H1 (cell line): Measurements from ENCODE around the gene ATF3. TPM values are rescaled to one million over a fixed set of nuclear protein-coding genes. Genes with fewer than 3 reads are reported as not detected.

Source experiments
- CTCF ChIA-PET: fragments of 300-600 bp; sonication (Branson Sonifier 250); formaldehyde crosslinking; loops from one replicate; lab custom pipeline; 2021; ENCODE audit not compliant: partially characterized antibody; lab: Charles Lee
- POLR2A ChIA-PET: fragments of 300-600 bp; sonication (Branson Sonifier 250); formaldehyde crosslinking; loops from one replicate; lab custom pipeline; 2021; ENCODE audit warnings: inconsistent platforms; ENCODE audit not compliant: partially characterized antibody; lab: Charles Lee
- DNase-seq, 2 experiments: peaks; one replicate each; pipeline versions ENCODE4 v3.0.0 to v3.0.0-alpha.2; 2010 to 2022; ENCODE audit warnings: low spot score in 2 of 2, low read depth in 1 of 2, mixed read lengths in 1 of 2
- FAIRE-seq: peaks from 2 replicates; lab custom pipeline; 2011; peaks lifted over from hg19 to GRCh38; lab: Jason Lieb, UNC
- H2AFZ ChIP-seq: 2 replicates; pipeline ENCODE4 v1.8.1; 2012; ENCODE audit warnings: low read length, inconsistent platforms
- H2AK5ac ChIP-seq: 2 replicates; pipeline ENCODE4 v1.6.1; 2013; ENCODE audit warnings: low read depth, low read length
- H2BK120ac ChIP-seq: replicated peaks from 2 replicates; pipeline ENCODE3; 2013; ENCODE audit warnings: low read depth, low read length, inconsistent platforms
- H2BK12ac ChIP-seq: 2 replicates; pipeline ENCODE4 v1.6.1; 2013; ENCODE audit warnings: low read depth, low read length
- H2BK15ac ChIP-seq: 2 replicates; pipeline ENCODE4 v1.6.1; 2013; ENCODE audit warnings: low read length
- H2BK20ac ChIP-seq: 2 replicates; pipeline ENCODE4 v1.6.1; 2013; ENCODE audit warnings: low read length
- H2BK5ac ChIP-seq: 2 replicates; pipeline ENCODE4 v1.6.1; 2013; ENCODE audit warnings: low read depth, low read length
- H3K14ac ChIP-seq: 2 replicates; pipeline ENCODE4 v1.6.1; 2013; ENCODE audit warnings: inconsistent platforms; ENCODE audit not compliant: insufficient read length
- H3K18ac ChIP-seq: 2 replicates; pipeline ENCODE4 v1.6.1; 2013; ENCODE audit warnings: low read length; ENCODE audit errors: extremely low read depth
- H3K23ac ChIP-seq: 2 replicates; pipeline ENCODE4 v1.6.1; 2013; ENCODE audit warnings: inconsistent platforms; ENCODE audit not compliant: insufficient read length
- H3K23me2 ChIP-seq: 2 replicates; pipeline ENCODE4 v1.6.1; 2013; ENCODE audit warnings: low read depth, low read length
- H3K27ac ChIP-seq: 2 replicates; pipeline ENCODE4 v1.6.1; 2011; ENCODE audit warnings: low read depth, low read length, inconsistent platforms
- H3K27me3 ChIP-seq, 4 experiments: replicated peaks in 1 of 4; 1 replicate in 1 of 4; 2 replicates in 3 of 4; pipeline versions ENCODE4 v1.6.1 to v1.8.1; 2011 to 2013; ENCODE audit warnings: low read length in 3 of 4, mild to moderate bottlenecking in 3 of 4, inconsistent platforms in 2 of 4, mixed read lengths in 2 of 4, moderate library complexity in 1 of 4; ENCODE audit not compliant: control insufficient read depth in 3 of 4, insufficient read depth in 3 of 4; ENCODE audit errors: extremely low read depth in 1 of 4
- H3K36me3 ChIP-seq, 4 experiments: 2 replicates each; pipeline versions ENCODE4 v1.6.1 to v1.8.1; 2011 to 2013; ENCODE audit warnings: mild to moderate bottlenecking in 4 of 4, low read length in 3 of 4, moderate library complexity in 2 of 4, control low read depth in 1 of 4, inconsistent platforms in 1 of 4; ENCODE audit not compliant: insufficient read depth in 4 of 4, control insufficient read depth in 2 of 4
- H3K4ac ChIP-seq: replicated peaks from 2 replicates; pipeline ENCODE3; 2013; ENCODE audit warnings: low read length, low read depth, mixed read lengths, inconsistent platforms; ENCODE audit not compliant: insufficient read length
- H3K4me1 ChIP-seq, 4 experiments: replicated peaks in 1 of 4; 1 replicate in 1 of 4; 2 replicates in 3 of 4; pipeline versions ENCODE4 v1.6.1 to v1.8.1; 2011 to 2013; ENCODE audit warnings: low read length in 3 of 4, inconsistent platforms in 2 of 4, mixed read lengths in 1 of 4; ENCODE audit not compliant: insufficient read depth in 4 of 4, control insufficient read depth in 3 of 4
- H3K4me2 ChIP-seq, 2 experiments: 2 replicates each; pipeline versions ENCODE4 v1.6.1 to v1.8.1; 2011 to 2013; ENCODE audit warnings: low read depth in 2 of 2, low read length in 2 of 2, control low read depth in 1 of 2, inconsistent platforms in 1 of 2, mild to moderate bottlenecking in 1 of 2; ENCODE audit not compliant: insufficient read depth in 1 of 2
- H3K4me3 ChIP-seq, 4 experiments: fragments of 200-600, 300-600 bp in 1 of 4; sonication (generic), shearing (Covaris generic), sonication (Bioruptor Twin) in 1 of 4; 2 replicates each; pipeline versions ENCODE4 v1.5.1 to v1.8.1; 2011 to 2016; ENCODE audit warnings: low read length in 4 of 4, low read depth in 3 of 4, control low read depth in 2 of 4, inconsistent platforms in 2 of 4, mild to moderate bottlenecking in 2 of 4, mixed read lengths in 1 of 4, moderate library complexity in 1 of 4; ENCODE audit not compliant: insufficient read depth in 2 of 4; ENCODE audit errors: extremely low read depth in 1 of 4
- H3K56ac ChIP-seq: replicated peaks from 2 replicates; pipeline ENCODE3; 2013; ENCODE audit warnings: low read depth, mild to moderate bottlenecking, mixed read lengths, low read length, inconsistent platforms; ENCODE audit not compliant: insufficient read length
- H3K79me1 ChIP-seq: 2 replicates; pipeline ENCODE4 v1.6.1; 2013; ENCODE audit warnings: low read depth, low read length, control low read depth
- H3K79me2 ChIP-seq, 2 experiments: 2 replicates each; pipeline versions ENCODE4 v1.6.1 to v1.8.1; 2012 to 2013; ENCODE audit warnings: low read length in 2 of 2, mild to moderate bottlenecking in 2 of 2, inconsistent platforms in 1 of 2; ENCODE audit not compliant: insufficient read depth in 2 of 2, control insufficient read depth in 1 of 2
- H3K9ac ChIP-seq, 4 experiments: replicated peaks in 1 of 4; 1 replicate in 1 of 4; 2 replicates in 3 of 4; pipeline versions ENCODE4 v1.6.1 to v1.8.1; 2011 to 2013; ENCODE audit warnings: low read depth in 3 of 4, low read length in 3 of 4, control low read depth in 2 of 4, mild to moderate bottlenecking in 2 of 4, moderate library complexity in 2 of 4, inconsistent platforms in 1 of 4; ENCODE audit errors: extremely low read depth in 1 of 4
- H3K9me3 ChIP-seq, 2 experiments: 2 replicates each; pipeline versions ENCODE4 v1.6.1 to v1.8.1; 2012 to 2013; ENCODE audit warnings: mild to moderate bottlenecking in 2 of 2, moderate library complexity in 2 of 2, control low read depth in 1 of 2, inconsistent platforms in 1 of 2, low read depth in 1 of 2, low read length in 1 of 2, mixed read lengths in 1 of 2; ENCODE audit not compliant: insufficient read depth in 2 of 2
- H4K20me1 ChIP-seq, 2 experiments: replicated peaks in 1 of 2; 2 replicates each; pipeline versions ENCODE3 to v1.8.1; 2011 to 2013; ENCODE audit warnings: inconsistent platforms in 2 of 2, low read length in 2 of 2, mild to moderate bottlenecking in 1 of 2; ENCODE audit not compliant: insufficient read depth in 2 of 2, control insufficient read depth in 1 of 2
- H4K5ac ChIP-seq: 2 replicates; pipeline ENCODE4 v1.6.1; 2013; ENCODE audit warnings: low read length, low read depth, mixed read lengths, inconsistent platforms; ENCODE audit not compliant: insufficient read length
- H4K8ac ChIP-seq: 2 replicates; pipeline ENCODE4 v1.8.0; 2013; ENCODE audit warnings: mild to moderate bottlenecking, moderate library complexity, low read length, inconsistent platforms; ENCODE audit not compliant: insufficient read depth; ENCODE audit errors: extremely low read depth
- H4K91ac ChIP-seq: replicated peaks from 2 replicates; pipeline ENCODE3; 2013; ENCODE audit warnings: low read length, mixed read lengths, inconsistent platforms; ENCODE audit not compliant: insufficient read length
- BACH1 ChIP-seq: IDR thresholded peaks from 2 replicates; pipeline ENCODE4 v1.6.1; 2012; ENCODE audit warnings: low read length, improper control_type of control experiment
- CEBPB ChIP-seq: IDR thresholded peaks from 2 replicates; pipeline ENCODE4 v1.6.1; 2012; ENCODE audit warnings: low read depth, low read length
- GABPA ChIP-seq: IDR thresholded peaks from 2 replicates; pipeline ENCODE4 v1.6.1; 2011; ENCODE audit warnings: mild to moderate bottlenecking, low read length, moderate library complexity, borderline replicate concordance; ENCODE audit not compliant: insufficient read depth
- HDAC2 ChIP-seq, 2 experiments: fragments of 300-600 bp in 1 of 2; sonication (generic) in 1 of 2; IDR thresholded peaks; 2 replicates each; pipeline ENCODE4 v1.6.1; 2011 to 2012; ENCODE audit warnings: low read depth in 2 of 2, low read length in 2 of 2, mild to moderate bottlenecking in 2 of 2, moderate library complexity in 2 of 2, borderline replicate concordance in 1 of 2, inconsistent platforms in 1 of 2
- HDAC6 ChIP-seq: IDR thresholded peaks from one replicate; pipeline ENCODE4 v1.7.1; 2012; ENCODE audit warnings: low read depth, mild to moderate bottlenecking, inconsistent platforms, low read length, moderate library complexity
- JUN ChIP-seq: IDR thresholded peaks from 2 replicates; pipeline ENCODE4 v1.6.1; 2011; ENCODE audit warnings: low read depth, mild to moderate bottlenecking, improper control_type of control experiment, low read length
- KDM4A ChIP-seq: IDR thresholded peaks from one replicate; pipeline ENCODE4 v1.7.1; 2012; ENCODE audit warnings: low read depth, mild to moderate bottlenecking, moderate library complexity, low read length, inconsistent platforms; ENCODE audit not compliant: severe bottlenecking
- POLR2AphosphoS5 ChIP-seq: IDR thresholded peaks from 2 replicates; pipeline ENCODE4 v1.6.1; 2011; ENCODE audit warnings: low read depth, low read length
- POU5F1 ChIP-seq: IDR thresholded peaks from 2 replicates; pipeline ENCODE4 v1.6.1; 2011; ENCODE audit warnings: low read depth, mild to moderate bottlenecking, low read length, moderate library complexity
- SIRT6 ChIP-seq: IDR thresholded peaks from one replicate; pipeline ENCODE4 v1.7.1; 2012; ENCODE audit warnings: low read length, inconsistent platforms
- SIX5 ChIP-seq: IDR thresholded peaks from 2 replicates; pipeline ENCODE4 v1.6.1; 2011; ENCODE audit warnings: mild to moderate bottlenecking, low read depth, low read length
- SP1 ChIP-seq: IDR thresholded peaks from 2 replicates; pipeline ENCODE4 v1.6.1; 2011; ENCODE audit warnings: low read depth, low read length
- TAF1 ChIP-seq: IDR thresholded peaks from 2 replicates; pipeline ENCODE4 v1.6.1; 2011; ENCODE audit warnings: mild to moderate bottlenecking, low read depth, low read length
- TAF7 ChIP-seq: optimal IDR thresholded peaks from 2 replicates; pipeline ENCODE3; 2011; ENCODE audit warnings: low read depth, mild to moderate bottlenecking, inconsistent platforms, low read length, moderate library complexity, borderline replicate concordance
- WGBS, 2 experiments: shearing (Covaris generic) in 1 of 2; methylation state at CpG; one replicate each; pipeline versions ENCODE4 v1.1.6 to v1.1.7; 2013 to 2015; ENCODE audit warnings: low lambda C conversion rate in 2 of 2, mixed read lengths in 2 of 2, inconsistent platforms in 1 of 2, low coverage in 1 of 2, missing lambda C conversion rate in 1 of 2; ENCODE audit not compliant: insufficient replicate concordance in 2 of 2, insufficient coverage in 1 of 2, insufficient read length in 1 of 2; ENCODE audit errors: extremely low coverage in 1 of 2, missing lambda C conversion rate in 1 of 2; 5-methylcytosine and 5-hydroxymethylcytosine counted together
- polyA plus RNA-seq, 7 experiments: library from polyadenylated mRNA; depleted of rRNA in 3 of 7; stranded (reverse) in 5 of 7; unstranded in 2 of 7; fragments of >200 nt in 5 of 7; fragments of 200-250 nt in 2 of 7; gene quantifications; 1 replicate in 5 of 7; 2 replicates in 1 of 7; 4 replicates in 1 of 7; pipeline versions ENCODE4 v1.2.1 to v1.2.3, GENCODE V29; 2011 to 2013; ENCODE audit warnings: missing spikeins in 2 of 7, mixed read lengths in 2 of 7
- total RNA-seq: library from RNA; stranded (reverse); fragmentation: NEBNext Ultra II Directional; extraction: Animal tissue kit (Norgen Biotek cat#: 25700); gene quantifications from 2 replicates; pipeline ENCODE4 v1.2.1, GENCODE V29; 2021

The ATF3 gene
- total and polyA plus RNA-seq, 2 of the 8 experiments (the other 6 are each of a cell fraction or from before 2014, with no cell fraction given): 12.2 to 27.7 TPM

GRCh38 chr1:212644866-212645545, 36.4 kb downstream of the ATF3 start:
- Histone ChIP-seq H3K4me1 (no peaks in the 10 kb centered on the region), H3K4me3 (no peak overlapping the region), H2BK20ac (no peak overlapping the region), H2AFZ (no peak overlapping the region), H3K79me2 (no peaks in the 10 kb centered on the region), H3K9me3 (no peaks in the 10 kb centered on the region), H2BK5ac (no peak overlapping the region), H3K18ac (no peak overlapping the region), H4K91ac (no peak overlapping the region), H3K27me3 (no peaks in the 10 kb centered on the region), H3K27ac (no peak overlapping the region), H3K23ac (no peak overlapping the region), H3K4me2 (no peak overlapping the region), H3K14ac (no peak overlapping the region), H3K36me3 (no peaks in the 10 kb centered on the region), H2BK12ac (no peak overlapping the region), H3K4ac (no peak overlapping the region), H2AK5ac (0 out of 2 replicates have a peak overlapping the region, but pooled peaks have one; percentile 9), H4K5ac (no peak overlapping the region), H2BK120ac (no peak overlapping the region), H2BK15ac (no peak overlapping the region), H4K20me1 (no peaks in the 10 kb centered on the region), H3K9ac (peak overlapping the region in 1 of 4 experiments; percentile 17; a peak in 1 of 7 replicates), H4K8ac (no peak overlapping the region), H3K79me1 (no peaks in the 10 kb centered on the region), H3K56ac (no peak overlapping the region), H3K23me2 (no peaks in the 10 kb centered on the region)
- DNase-seq (peak in 1 of 2 experiments; percentile 19), FAIRE-seq (no peak)
- WGBS, 2 experiments: 87% methylated on average over 6 of the region's 6 CpGs; no CpG with 5 or more reads in 1 of the 2 experiments
- ChIA-PET POLR2A (interaction anchor here (1.4 kb wide), 1 partner anchor 37 kb away, joined by 4 read pairs; the partner anchor contains the start of gene ATF3), CTCF (interaction anchor here (1.2 to 1.6 kb wide), 3 partner anchors 20 to 189 kb away, joined by 3 to 6 read pairs (median 4); no protein-coding TSS in a partner anchor)
- TF ChIP-seq SIRT6: no peak
- no peak for TF ChIP-seq HDAC2 (IDR thresholded peaks at IDR 0.05; ENCODE audit: borderline replicate concordance in 1 of 2, low read depth in 2 of 2, low read length in 2 of 2)
- TF ChIP-seq CEBPB: no peak
- TF ChIP-seq POU5F1: no peak
- TF ChIP-seq TAF7: no peak
- TF ChIP-seq SP1: no peak
- TF ChIP-seq POLR2AphosphoS5: no peak
- TF ChIP-seq SIX5: no peak
- no peak for TF ChIP-seq HDAC6
- no peak for TF ChIP-seq TAF1
- no peak for TF ChIP-seq GABPA
- no peak for TF ChIP-seq JUN
- no peak for TF ChIP-seq KDM4A
- no peak for TF ChIP-seq BACH1
